ENCODE data around the gene TAC4.

The TAC4 gene

GRCh38 chr17:49869038-49869374 is 21.1 kb upstream of the TAC4 start:
- no peak for DNase-seq (ENCODE audit: low read depth, low spot score)
- Histone ChIP-seq H3K4me3 (no peak overlapping the region), H3K9me3 (ENCODE audit: low read depth, low read length) (no peaks in the 10 kb centered on the region), H3K9ac (ENCODE audit: insufficient read length) (no peak overlapping the region), H3K27ac (no peak overlapping the region), H3K36me3 (ENCODE audit: insufficient read depth, low read length) (no peaks in the 10 kb centered on the region)
- no peak for TF ChIP-seq FOXP2 (optimal IDR thresholded peaks at IDR 0.05; ENCODE audit: control extremely low read depth, extremely low read length, insufficient read depth)
- no peak for TF ChIP-seq EZH2 (IDR thresholded peaks at IDR 0.05)
- no peak for TF ChIP-seq POLR2AphosphoS5 (IDR thresholded peaks at IDR 0.05; ENCODE audit: borderline replicate concordance, low read depth, low read length)

GRCh38 chr17:49866882-49867413 is 19.1 kb upstream of the TAC4 start:
- no peak overlapping the region for H3K4me3 ChIP-seq
- no peaks in the 10 kb centered on the region for H3K9me3 ChIP-seq (ENCODE audit: low read depth, low read length)

DNA sequence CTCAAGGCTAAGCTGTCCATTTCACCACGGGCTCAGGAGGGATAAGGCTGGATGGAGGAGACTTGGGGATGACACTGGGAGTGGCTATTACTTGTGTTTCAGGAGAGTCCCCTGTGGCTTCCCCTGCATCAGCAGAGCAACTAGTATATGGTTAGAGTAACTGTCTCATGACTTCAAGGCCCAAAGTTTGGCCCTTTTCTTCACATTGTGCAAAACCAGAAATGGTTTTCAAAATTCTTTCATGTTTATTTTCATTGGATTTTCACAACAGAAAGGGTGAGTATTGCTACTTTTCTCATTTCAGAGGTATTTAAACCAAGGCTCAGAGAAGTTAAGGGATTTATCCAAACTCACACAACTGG is 18.1 kb upstream of the TAC4 start:
- Histone ChIP-seq H3K4me3 (no peak overlapping the region), H3K36me3 (ENCODE audit: insufficient read depth, low read length) (no peaks in the 10 kb centered on the region), H3K27ac (no peak overlapping the region), H3K9me3 (ENCODE audit: low read depth, low read length) (no peaks in the 10 kb centered on the region), H3K9ac (ENCODE audit: insufficient read length) (no peak overlapping the region)
- no peak for TF ChIP-seq FOXP2 (optimal IDR thresholded peaks at IDR 0.05; ENCODE audit: control extremely low read depth, extremely low read length, insufficient read depth)
- TF ChIP-seq POLR2AphosphoS5 (IDR thresholded peaks at IDR 0.05; ENCODE audit: borderline replicate concordance, low read depth, low read length) = no peak
- TF ChIP-seq EZH2 (IDR thresholded peaks at IDR 0.05) = no peak
- DNase-seq (ENCODE audit: low read depth, low spot score) = no peak

More at GRCh38 chr17:49866882-49867413, 19.1 kb upstream of the TAC4 start:
- Histone ChIP-seq H3K27ac (no peak overlapping the region), H3K36me3 (ENCODE audit: insufficient read depth, low read length) (no peaks in the 10 kb centered on the region), H3K9ac (ENCODE audit: insufficient read length) (no peak overlapping the region)
- no peak for DNase-seq (ENCODE audit: low read depth, low spot score)
- TF ChIP-seq EZH2 (IDR thresholded peaks at IDR 0.05) = no peak
- TF ChIP-seq FOXP2 (optimal IDR thresholded peaks at IDR 0.05; ENCODE audit: control extremely low read depth, extremely low read length, insufficient read depth) = no peak

GRCh38 chr17:49862781-49863331 is 15.0 kb upstream of the TAC4 start:
- H3K4me3 ChIP-seq = no peak overlapping the region
- no peaks in the 10 kb centered on the region for H3K36me3 ChIP-seq (ENCODE audit: insufficient read depth, low read length)
- TF ChIP-seq FOXP2 (optimal IDR thresholded peaks at IDR 0.05; ENCODE audit: control extremely low read depth, extremely low read length, insufficient read depth) (no peak), EZH2 (IDR thresholded peaks at IDR 0.05) (no peak), POLR2AphosphoS5 (IDR thresholded peaks at IDR 0.05; ENCODE audit: borderline replicate concordance, low read depth, low read length) (no peak)
- DNase-seq (ENCODE audit: low read depth, low spot score) = no peak
- H3K9me3 ChIP-seq (ENCODE audit: low read depth, low read length) = no peaks in the 10 kb centered on the region
- no peak overlapping the region for H3K27ac ChIP-seq
- no peak overlapping the region for H3K9ac ChIP-seq (ENCODE audit: insufficient read length)

- no peak overlapping the region for H3K27ac ChIP-seq
- no peaks in the 10 kb centered on the region for H3K9me3 ChIP-seq (ENCODE audit: low read depth, low read length)
- H3K36me3 ChIP-seq (ENCODE audit: insufficient read depth, low read length) = no peaks in the 10 kb centered on the region
- H3K4me3 ChIP-seq = no peak overlapping the region
- DNase-seq (ENCODE audit: low read depth, low spot score) = no peak
- TF ChIP-seq FOXP2 (optimal IDR thresholded peaks at IDR 0.05; ENCODE audit: control extremely low read depth, extremely low read length, insufficient read depth) (no peak), EZH2 (IDR thresholded peaks at IDR 0.05) (no peak), POLR2AphosphoS5 (IDR thresholded peaks at IDR 0.05; ENCODE audit: borderline replicate concordance, low read depth, low read length) (no peak)
- no peak overlapping the region for H3K9ac ChIP-seq (ENCODE audit: insufficient read length)
Measured at GRCh38 chr17:49861150-49861884, 13.4 kb upstream of the TAC4 start.

GRCh38 chr17:49859991-49860953 is 12.4 kb upstream of the TAC4 start:
- H3K9ac ChIP-seq (ENCODE audit: insufficient read length) = no peak overlapping the region
- no peak overlapping the region for H3K4me3 ChIP-seq
- TF ChIP-seq POLR2AphosphoS5 (IDR thresholded peaks at IDR 0.05; ENCODE audit: borderline replicate concordance, low read depth, low read length) (no peak), FOXP2 (optimal IDR thresholded peaks at IDR 0.05; ENCODE audit: control extremely low read depth, extremely low read length, insufficient read depth) (no peak), EZH2 (IDR thresholded peaks at IDR 0.05) (no peak)
- H3K36me3 ChIP-seq (ENCODE audit: insufficient read depth, low read length) = no peaks in the 10 kb centered on the region
- DNase-seq (ENCODE audit: low read depth, low spot score) = no peak
- no peaks in the 10 kb centered on the region for H3K9me3 ChIP-seq (ENCODE audit: low read depth, low read length)
- no peak overlapping the region for H3K27ac ChIP-seq

DNA sequence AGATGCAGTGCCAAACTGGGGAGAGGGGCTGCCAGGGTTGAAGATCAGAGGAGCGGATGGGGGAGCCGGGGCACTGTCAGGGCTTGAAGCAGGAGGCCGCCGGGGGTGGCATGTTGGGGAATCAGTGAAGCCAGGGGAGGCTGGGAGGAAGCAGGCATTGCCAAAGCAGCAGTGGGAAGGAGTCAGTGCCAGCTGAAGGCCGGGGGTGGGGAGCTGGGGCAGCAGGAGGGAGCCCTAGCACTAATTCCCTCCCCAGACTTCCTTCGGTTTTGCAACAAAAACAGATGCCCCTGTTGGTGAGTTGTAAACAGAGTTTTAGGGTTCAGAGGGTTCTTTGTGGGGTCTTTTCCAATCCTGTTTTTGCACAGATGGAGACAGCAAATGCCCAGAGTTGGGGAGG is 10.9 kb upstream of the TAC4 start:
- H3K4me3 ChIP-seq = no peak overlapping the region
- DNase-seq (ENCODE audit: low read depth, low spot score) = no peak
- no peaks in the 10 kb centered on the region for H3K9me3 ChIP-seq (ENCODE audit: low read depth, low read length)
- H3K36me3 ChIP-seq (ENCODE audit: insufficient read depth, low read length) = no peaks in the 10 kb centered on the region
- TF ChIP-seq EZH2 (IDR thresholded peaks at IDR 0.05) (no peak), POLR2AphosphoS5 (IDR thresholded peaks at IDR 0.05; ENCODE audit: borderline replicate concordance, low read depth, low read length) (no peak), FOXP2 (optimal IDR thresholded peaks at IDR 0.05; ENCODE audit: control extremely low read depth, extremely low read length, insufficient read depth) (no peak)
- H3K9ac ChIP-seq (ENCODE audit: insufficient read length) = no peak overlapping the region
- H3K27ac ChIP-seq = no peak overlapping the region

GRCh38 chr17:49854126-49854525 is 6.3 kb upstream of the TAC4 start:
- Histone ChIP-seq H3K27ac (no peak overlapping the region), H3K4me3 (no peak overlapping the region), H3K36me3 (ENCODE audit: insufficient read depth, low read length) (no peaks in the 10 kb centered on the region), H3K9me3 (ENCODE audit: low read depth, low read length) (no peaks in the 10 kb centered on the region), H3K9ac (ENCODE audit: insufficient read length) (no peak overlapping the region)
- no peak for DNase-seq (ENCODE audit: low read depth, low spot score)
- no peak for TF ChIP-seq POLR2AphosphoS5 (IDR thresholded peaks at IDR 0.05; ENCODE audit: borderline replicate concordance, low read depth, low read length)
- TF ChIP-seq EZH2 (IDR thresholded peaks at IDR 0.05) = no peak
- no peak for TF ChIP-seq FOXP2 (optimal IDR thresholded peaks at IDR 0.05; ENCODE audit: control extremely low read depth, extremely low read length, insufficient read depth)
